Activated CD4-positive, alpha-beta memory T cell treated with anti-CD3 and anti-CD28 coated beads, Interleukin-2, amount 10 ng/mL, durations not matched to agents 7 days and 5 days (primary cell): ENCODE data around the gene DOC2B. TPM values are rescaled to one million over a fixed set of nuclear protein-coding genes. Genes with fewer than 3 reads are reported as not detected.

Experiments
- CTCF ChIA-PET: fragments of 350-600 bp; sonication (Branson Sonifier 250); formaldehyde crosslinking; loops from one replicate; lab custom pipeline; 2021; ENCODE audit warnings: antibody characterized with exemption, inconsistent platforms; lab: Charles Lee
- POLR2A ChIA-PET: fragments of 350-600 bp; sonication (Branson Sonifier 250); formaldehyde crosslinking; loops from one replicate; lab custom pipeline; 2021; ENCODE audit warnings: antibody characterized with exemption; lab: Charles Lee
- DNase-seq: peaks from one replicate; pipeline ENCODE4 v3.0.0-alpha.2; 2020
- H3K27ac Mint-ChIP-seq: one replicate; pipeline ENCODE4 v1.8.0; 2021; ENCODE audit warnings: mild to moderate bottlenecking, mixed read lengths
- H3K27me3 Mint-ChIP-seq: one replicate; pipeline ENCODE4 v1.8.0; 2021; ENCODE audit warnings: mixed read lengths
- H3K36me3 Mint-ChIP-seq: one replicate; pipeline ENCODE4 v1.8.0; 2021; ENCODE audit warnings: low read depth, mixed read lengths
- H3K4me1 Mint-ChIP-seq: one replicate; pipeline ENCODE4 v1.8.0; 2021; ENCODE audit warnings: mixed read lengths
- H3K4me3 Mint-ChIP-seq: one replicate; pipeline ENCODE4 v1.8.0; 2021; ENCODE audit warnings: mild to moderate bottlenecking, mixed read lengths
- H3K9me3 Mint-ChIP-seq: one replicate; pipeline ENCODE4 v1.8.0; 2021; ENCODE audit warnings: mixed read lengths
- total RNA-seq, 2 experiments: library from RNA; stranded (reverse); gene quantifications; one replicate each; pipeline ENCODE4 v1.2.3, GENCODE V29; 2021

DOC2B gene
- total RNA-seq, 2 experiments from 2014 or later: not detected

- Mint-ChIP-seq H3K4me1 (no peaks in the 10 kb centered on the region), H3K27ac (no peak overlapping the region)
- no peak for DNase-seq
Observed at GRCh38 chr17:158379-158778, 23.1 kb downstream of the DOC2B start.

GRCh38 chr17:157901-158300 is 23.5 kb downstream of the DOC2B start:
- ChIA-PET POLR2A (no interaction called here), CTCF (no interaction called here)
- Mint-ChIP-seq H3K36me3 (no peaks in the 10 kb centered on the region), H3K4me1 (no peaks in the 10 kb centered on the region), H3K27ac (no peak overlapping the region), H3K9me3 (no peaks in the 10 kb centered on the region), H3K4me3 (no peak overlapping the region), H3K27me3 (no peaks in the 10 kb centered on the region)
- DNase-seq: no peak

More at GRCh38 chr17:158379-158778, 23.1 kb downstream of the DOC2B start:
- Mint-ChIP-seq H3K9me3 (no peaks in the 10 kb centered on the region), H3K36me3 (no peaks in the 10 kb centered on the region), H3K4me3 (no peak overlapping the region), H3K27me3 (no peaks in the 10 kb centered on the region)
- POLR2A ChIA-PET: no interaction called here
- CTCF ChIA-PET: no interaction called here

GRCh38 chr17:156946-157345 is 24.5 kb downstream of the DOC2B start:
- no peaks in the 10 kb centered on the region for H3K27me3 Mint-ChIP-seq
- POLR2A ChIA-PET: no interaction called here
- no peaks in the 10 kb centered on the region for H3K9me3 Mint-ChIP-seq
- H3K4me1 Mint-ChIP-seq: no peaks in the 10 kb centered on the region
- no peak overlapping the region for H3K27ac Mint-ChIP-seq
- H3K36me3 Mint-ChIP-seq: no peaks in the 10 kb centered on the region
- no peak overlapping the region for H3K4me3 Mint-ChIP-seq
- CTCF ChIA-PET: no interaction called here
- DNase-seq: no peak

- POLR2A ChIA-PET: no interaction called here
- no peaks in the 10 kb centered on the region for H3K4me1 Mint-ChIP-seq
- no peak overlapping the region for H3K4me3 Mint-ChIP-seq
- DNase-seq: no peak
- CTCF ChIA-PET: no interaction called here
- no peaks in the 10 kb centered on the region for H3K27me3 Mint-ChIP-seq
- no peaks in the 10 kb centered on the region for H3K9me3 Mint-ChIP-seq
- no peak overlapping the region for H3K27ac Mint-ChIP-seq
- no peaks in the 10 kb centered on the region for H3K36me3 Mint-ChIP-seq
Observed at GRCh38 chr17:156094-156621, 25.3 kb downstream of the DOC2B start.

- H3K4me1 Mint-ChIP-seq: no peaks in the 10 kb centered on the region
- H3K27ac Mint-ChIP-seq: no peak overlapping the region
- no peaks in the 10 kb centered on the region for H3K36me3 Mint-ChIP-seq
- no peaks in the 10 kb centered on the region for H3K27me3 Mint-ChIP-seq
- no peak for DNase-seq
- CTCF ChIA-PET: no interaction called here
- H3K4me3 Mint-ChIP-seq: no peak overlapping the region
- POLR2A ChIA-PET: no interaction called here
- H3K9me3 Mint-ChIP-seq: no peaks in the 10 kb centered on the region
Observed at GRCh38 chr17:155576-155975, 25.9 kb downstream of the DOC2B start.

- H3K4me3 Mint-ChIP-seq: no peak overlapping the region
- H3K27ac Mint-ChIP-seq: no peak overlapping the region
- no peaks in the 10 kb centered on the region for H3K9me3 Mint-ChIP-seq
- no peak for DNase-seq
- H3K36me3 Mint-ChIP-seq: no peaks in the 10 kb centered on the region
- no peaks in the 10 kb centered on the region for H3K4me1 Mint-ChIP-seq
- ChIA-PET POLR2A (no interaction called here), CTCF (no interaction called here)
- H3K27me3 Mint-ChIP-seq: peaks cover 1% of the 10 kb centered on the region
Observed at GRCh38 chr17:153851-154250, 27.6 kb downstream of the DOC2B start.

GRCh38 chr17:152860-153420 is 28.5 kb downstream of the DOC2B start:
- no peak overlapping the region for H3K4me3 Mint-ChIP-seq
- POLR2A ChIA-PET: no interaction called here
- CTCF ChIA-PET: interaction anchor here (0.7 kb wide), 1 partner anchor 598 kb away, joined by 3 read pairs; no protein-coding TSS in a partner anchor

GRCh38 chr17:151886-152859 is 29.3 kb downstream of the DOC2B start:
- Mint-ChIP-seq H3K4me1 (no peaks in the 10 kb centered on the region), H3K27me3 (peaks cover 1% of the 10 kb centered on the region), H3K36me3 (no peaks in the 10 kb centered on the region), H3K9me3 (no peaks in the 10 kb centered on the region), H3K27ac (no peak overlapping the region), H3K4me3 (no peak overlapping the region)
- CTCF ChIA-PET: interaction anchor here (0.9 kb wide), 1 partner anchor 547 kb away, joined by 4 read pairs; no protein-coding TSS in a partner anchor
- DNase-seq: no peak
- POLR2A ChIA-PET: no interaction called here

More at GRCh38 chr17:152860-153420, 28.5 kb downstream of the DOC2B start:
- DNase-seq: no peak
- Mint-ChIP-seq H3K9me3 (no peaks in the 10 kb centered on the region), H3K27me3 (peaks cover 1% of the 10 kb centered on the region), H3K4me1 (no peaks in the 10 kb centered on the region), H3K27ac (no peak overlapping the region), H3K36me3 (no peaks in the 10 kb centered on the region)

GRCh38 chr17:151004-151403 is 30.4 kb downstream of the DOC2B start:
- no peak for DNase-seq
- no peak overlapping the region for H3K27ac Mint-ChIP-seq
- ChIA-PET CTCF (no interaction called here), POLR2A (no interaction called here)
- no peaks in the 10 kb centered on the region for H3K36me3 Mint-ChIP-seq
- no peak overlapping the region for H3K4me3 Mint-ChIP-seq
- peaks cover 1% of the 10 kb centered on the region for H3K27me3 Mint-ChIP-seq
- H3K9me3 Mint-ChIP-seq: no peaks in the 10 kb centered on the region
- H3K4me1 Mint-ChIP-seq: no peaks in the 10 kb centered on the region

- no peaks in the 10 kb centered on the region for H3K9me3 Mint-ChIP-seq
Observed at GRCh38 chr17:149897-150584, 31.4 kb downstream of the DOC2B start.

GRCh38 chr17:149231-149630 is 32.2 kb downstream of the DOC2B start:
- Mint-ChIP-seq H3K4me1 (no peaks in the 10 kb centered on the region), H3K36me3 (no peaks in the 10 kb centered on the region), H3K9me3 (no peaks in the 10 kb centered on the region), H3K27me3 (peaks cover 1% of the 10 kb centered on the region), H3K27ac (no peak overlapping the region), H3K4me3 (no peak overlapping the region)
- ChIA-PET CTCF (interaction anchor here (1.3 kb wide), 1 partner anchor 262 kb away, joined by 3 read pairs; no protein-coding TSS in a partner anchor), POLR2A (no interaction called here)
- no peak for DNase-seq

More at GRCh38 chr17:149897-150584, 31.4 kb downstream of the DOC2B start:
- Mint-ChIP-seq H3K27ac (no peak overlapping the region), H3K36me3 (no peaks in the 10 kb centered on the region), H3K4me1 (no peaks in the 10 kb centered on the region), H3K27me3 (peaks cover 1% of the 10 kb centered on the region), H3K4me3 (no peak overlapping the region)
- ChIA-PET CTCF (interaction anchor here (0.6 to 1.3 kb wide), 2 partner anchors 262 to 764 kb away, joined by 3 read pairs; no protein-coding TSS in a partner anchor), POLR2A (no interaction called here)
- no peak for DNase-seq

- H3K27me3 Mint-ChIP-seq: peaks cover 1% of the 10 kb centered on the region
- no peak overlapping the region for H3K4me3 Mint-ChIP-seq
- no peaks in the 10 kb centered on the region for H3K36me3 Mint-ChIP-seq
- H3K4me1 Mint-ChIP-seq: no peaks in the 10 kb centered on the region
- H3K9me3 Mint-ChIP-seq: no peaks in the 10 kb centered on the region
- ChIA-PET POLR2A (no interaction called here), CTCF (interaction anchor here (1.3 kb wide), 1 partner anchor 263 kb away, joined by 3 read pairs; no protein-coding TSS in a partner anchor)
- no peak for DNase-seq
- H3K27ac Mint-ChIP-seq: no peak overlapping the region
Observed at GRCh38 chr17:148757-149156, 32.7 kb downstream of the DOC2B start.
